ENCODE measurements around the gene CAMTA1.

DNA sequence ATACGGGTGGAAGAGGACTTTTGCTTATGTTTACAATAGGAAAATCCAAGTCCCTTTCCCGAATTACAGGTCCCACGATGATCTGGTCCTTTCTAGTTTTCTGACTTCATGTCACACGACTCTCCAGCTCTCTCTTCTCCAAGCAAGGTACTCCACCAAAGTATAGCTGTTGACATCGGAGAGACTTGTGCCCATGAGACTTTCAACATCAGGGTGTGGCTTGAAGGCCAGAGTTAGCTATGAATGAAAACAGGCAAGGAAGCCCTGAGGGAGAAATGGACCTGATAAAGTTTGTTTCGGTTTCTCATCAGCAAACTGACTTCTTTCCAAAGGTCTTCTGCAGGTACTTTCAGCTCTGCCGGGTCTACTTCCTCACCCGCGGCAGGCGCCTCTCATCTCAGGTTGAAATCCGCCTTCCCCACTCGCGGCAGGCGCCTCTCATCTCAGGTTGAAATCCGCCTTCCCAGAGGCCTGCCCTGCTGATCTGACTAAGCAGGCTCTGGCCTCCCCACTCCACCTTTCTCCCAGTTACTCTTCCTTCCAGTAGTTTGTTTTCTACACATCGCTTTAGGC lies 996.8 kb downstream of the CAMTA1 start:
- TF ChIP-seq, protein P1, sequence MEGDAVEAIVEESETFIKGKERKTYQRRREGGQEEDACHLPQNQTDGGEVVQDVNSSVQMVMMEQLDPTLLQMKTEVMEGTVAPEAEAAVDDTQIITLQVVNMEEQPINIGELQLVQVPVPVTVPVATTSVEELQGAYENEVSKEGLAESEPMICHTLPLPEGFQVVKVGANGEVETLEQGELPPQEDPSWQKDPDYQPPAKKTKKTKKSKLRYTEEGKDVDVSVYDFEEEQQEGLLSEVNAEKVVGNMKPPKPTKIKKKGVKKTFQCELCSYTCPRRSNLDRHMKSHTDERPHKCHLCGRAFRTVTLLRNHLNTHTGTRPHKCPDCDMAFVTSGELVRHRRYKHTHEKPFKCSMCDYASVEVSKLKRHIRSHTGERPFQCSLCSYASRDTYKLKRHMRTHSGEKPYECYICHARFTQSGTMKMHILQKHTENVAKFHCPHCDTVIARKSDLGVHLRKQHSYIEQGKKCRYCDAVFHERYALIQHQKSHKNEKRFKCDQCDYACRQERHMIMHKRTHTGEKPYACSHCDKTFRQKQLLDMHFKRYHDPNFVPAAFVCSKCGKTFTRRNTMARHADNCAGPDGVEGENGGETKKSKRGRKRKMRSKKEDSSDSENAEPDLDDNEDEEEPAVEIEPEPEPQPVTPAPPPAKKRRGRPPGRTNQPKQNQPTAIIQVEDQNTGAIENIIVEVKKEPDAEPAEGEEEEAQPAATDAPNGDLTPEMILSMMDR (IDR thresholded peaks at IDR 0.05; ENCODE audit: insufficient read depth, low read depth, low read length) = no peak
- no peak for TF ChIP-seq EZH2 (IDR thresholded peaks at IDR 0.05; ENCODE audit: insufficient read depth, low read length)

Measured in astrocyte (in vitro differentiated cells and primary cell).